ENCODE results near the gene MTR.

MTR gene

DNA sequence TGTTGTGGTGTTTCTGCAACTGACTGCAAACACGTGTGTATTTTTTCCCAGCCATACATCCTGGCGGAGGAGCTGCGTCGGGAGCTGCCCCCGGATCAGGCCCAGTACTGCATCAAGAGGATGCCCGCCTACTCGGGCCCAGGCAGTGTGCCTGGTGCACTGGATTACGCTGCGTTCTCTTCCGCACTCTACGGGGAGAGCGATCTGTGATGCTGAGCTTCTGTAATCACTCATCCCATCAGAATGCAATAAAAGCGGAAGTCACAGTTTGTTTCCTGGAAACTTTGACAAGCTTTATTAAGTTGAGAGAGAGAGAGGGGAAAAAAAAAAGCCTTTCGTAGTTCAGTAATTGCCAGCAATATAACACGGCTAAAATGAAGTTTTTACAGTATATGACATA, 32.7 kb upstream of the MTR start (continued):
- TF ChIP-seq, protein P1, sequence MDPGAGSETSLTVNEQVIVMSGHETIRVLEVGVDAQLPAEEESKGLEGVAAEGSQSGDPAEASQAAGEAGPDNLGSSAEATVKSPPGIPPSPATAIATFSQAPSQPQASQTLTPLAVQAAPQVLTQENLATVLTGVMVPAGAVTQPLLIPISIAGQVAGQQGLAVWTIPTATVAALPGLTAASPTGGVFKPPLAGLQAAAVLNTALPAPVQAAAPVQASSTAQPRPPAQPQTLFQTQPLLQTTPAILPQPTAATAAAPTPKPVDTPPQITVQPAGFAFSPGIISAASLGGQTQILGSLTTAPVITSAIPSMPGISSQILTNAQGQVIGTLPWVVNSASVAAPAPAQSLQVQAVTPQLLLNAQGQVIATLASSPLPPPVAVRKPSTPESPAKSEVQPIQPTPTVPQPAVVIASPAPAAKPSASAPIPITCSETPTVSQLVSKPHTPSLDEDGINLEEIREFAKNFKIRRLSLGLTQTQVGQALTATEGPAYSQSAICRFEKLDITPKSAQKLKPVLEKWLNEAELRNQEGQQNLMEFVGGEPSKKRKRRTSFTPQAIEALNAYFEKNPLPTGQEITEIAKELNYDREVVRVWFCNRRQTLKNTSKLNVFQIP (CRISPR knock-in tag; IDR thresholded peaks at IDR 0.05; ENCODE audit: borderline replicate concordance, low read depth) = no peak
- no peak for TF ChIP-seq ZC3H10 (CRISPR knock-in tag; IDR thresholded peaks at IDR 0.05)
- no peak for TF ChIP-seq GLIS3 (CRISPR knock-in tag; IDR thresholded peaks at IDR 0.05)
- no peak for TF ChIP-seq TCF4 (CRISPR knock-in tag; IDR thresholded peaks at IDR 0.05; ENCODE audit: borderline replicate concordance)

DNA sequence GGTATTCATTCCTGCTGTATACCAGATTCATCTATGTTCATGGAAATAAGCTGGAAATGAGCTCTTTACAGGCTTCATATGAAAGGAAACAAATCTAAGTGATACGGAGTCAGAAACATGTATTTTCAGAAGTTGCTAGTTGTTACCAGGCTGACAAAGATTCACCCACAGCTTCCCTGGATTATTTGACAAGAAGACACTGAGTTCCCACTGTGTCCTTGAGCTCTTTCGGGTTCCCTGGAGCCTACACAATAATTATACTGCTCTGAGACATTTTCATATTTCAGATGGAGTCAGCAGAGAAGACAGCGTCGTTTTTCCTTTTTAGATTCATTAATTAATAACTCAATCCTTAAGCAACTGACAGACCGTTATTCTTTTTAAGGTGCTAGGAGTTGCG, 29.3 kb upstream of the MTR start:
- TF ChIP-seq, protein P2, sequence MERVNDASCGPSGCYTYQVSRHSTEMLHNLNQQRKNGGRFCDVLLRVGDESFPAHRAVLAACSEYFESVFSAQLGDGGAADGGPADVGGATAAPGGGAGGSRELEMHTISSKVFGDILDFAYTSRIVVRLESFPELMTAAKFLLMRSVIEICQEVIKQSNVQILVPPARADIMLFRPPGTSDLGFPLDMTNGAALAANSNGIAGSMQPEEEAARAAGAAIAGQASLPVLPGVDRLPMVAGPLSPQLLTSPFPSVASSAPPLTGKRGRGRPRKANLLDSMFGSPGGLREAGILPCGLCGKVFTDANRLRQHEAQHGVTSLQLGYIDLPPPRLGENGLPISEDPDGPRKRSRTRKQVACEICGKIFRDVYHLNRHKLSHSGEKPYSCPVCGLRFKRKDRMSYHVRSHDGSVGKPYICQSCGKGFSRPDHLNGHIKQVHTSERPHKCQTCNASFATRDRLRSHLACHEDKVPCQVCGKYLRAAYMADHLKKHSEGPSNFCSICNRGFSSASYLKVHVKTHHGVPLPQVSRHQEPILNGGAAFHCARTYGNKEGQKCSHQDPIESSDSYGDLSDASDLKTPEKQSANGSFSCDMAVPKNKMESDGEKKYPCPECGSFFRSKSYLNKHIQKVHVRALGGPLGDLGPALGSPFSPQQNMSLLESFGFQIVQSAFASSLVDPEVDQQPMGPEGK (CRISPR knock-in tag; IDR thresholded peaks at IDR 0.05; ENCODE audit: borderline replicate concordance) = no peak
- TF ChIP-seq OSR1 (CRISPR knock-in tag; IDR thresholded peaks at IDR 0.05) (no peak), ZC3H10 (CRISPR knock-in tag; IDR thresholded peaks at IDR 0.05) (no peak), BACH2 (CRISPR knock-in tag; IDR thresholded peaks at IDR 0.05; ENCODE audit: borderline replicate concordance) (no peak), ZFP3 (CRISPR knock-in tag; IDR thresholded peaks at IDR 0.05) (no peak), ARNTL (CRISPR knock-in tag; IDR thresholded peaks at IDR 0.05; ENCODE audit: borderline replicate concordance, low read depth) (no peak), ZNF8 (CRISPR knock-in tag; IDR thresholded peaks at IDR 0.05) (no peak), RARB (CRISPR knock-in tag; IDR thresholded peaks at IDR 0.05) (no peak), TCF4 (CRISPR knock-in tag; IDR thresholded peaks at IDR 0.05; ENCODE audit: borderline replicate concordance) (no peak), CSDC2 (CRISPR knock-in tag; IDR thresholded peaks at IDR 0.05) (no peak), TOX (CRISPR knock-in tag; IDR thresholded peaks at IDR 0.05; ENCODE audit: borderline replicate concordance) (no peak), ESRRG (CRISPR knock-in tag; IDR thresholded peaks at IDR 0.05) (no peak), GLIS3 (CRISPR knock-in tag; IDR thresholded peaks at IDR 0.05) (no peak), ISL1 (CRISPR knock-in tag; IDR thresholded peaks at IDR 0.05) (no peak), ZNF565 (CRISPR knock-in tag; conservative IDR thresholded peaks at IDR 0.05; ENCODE audit: low read depth) (no peak)
- TF ChIP-seq, protein P3, sequence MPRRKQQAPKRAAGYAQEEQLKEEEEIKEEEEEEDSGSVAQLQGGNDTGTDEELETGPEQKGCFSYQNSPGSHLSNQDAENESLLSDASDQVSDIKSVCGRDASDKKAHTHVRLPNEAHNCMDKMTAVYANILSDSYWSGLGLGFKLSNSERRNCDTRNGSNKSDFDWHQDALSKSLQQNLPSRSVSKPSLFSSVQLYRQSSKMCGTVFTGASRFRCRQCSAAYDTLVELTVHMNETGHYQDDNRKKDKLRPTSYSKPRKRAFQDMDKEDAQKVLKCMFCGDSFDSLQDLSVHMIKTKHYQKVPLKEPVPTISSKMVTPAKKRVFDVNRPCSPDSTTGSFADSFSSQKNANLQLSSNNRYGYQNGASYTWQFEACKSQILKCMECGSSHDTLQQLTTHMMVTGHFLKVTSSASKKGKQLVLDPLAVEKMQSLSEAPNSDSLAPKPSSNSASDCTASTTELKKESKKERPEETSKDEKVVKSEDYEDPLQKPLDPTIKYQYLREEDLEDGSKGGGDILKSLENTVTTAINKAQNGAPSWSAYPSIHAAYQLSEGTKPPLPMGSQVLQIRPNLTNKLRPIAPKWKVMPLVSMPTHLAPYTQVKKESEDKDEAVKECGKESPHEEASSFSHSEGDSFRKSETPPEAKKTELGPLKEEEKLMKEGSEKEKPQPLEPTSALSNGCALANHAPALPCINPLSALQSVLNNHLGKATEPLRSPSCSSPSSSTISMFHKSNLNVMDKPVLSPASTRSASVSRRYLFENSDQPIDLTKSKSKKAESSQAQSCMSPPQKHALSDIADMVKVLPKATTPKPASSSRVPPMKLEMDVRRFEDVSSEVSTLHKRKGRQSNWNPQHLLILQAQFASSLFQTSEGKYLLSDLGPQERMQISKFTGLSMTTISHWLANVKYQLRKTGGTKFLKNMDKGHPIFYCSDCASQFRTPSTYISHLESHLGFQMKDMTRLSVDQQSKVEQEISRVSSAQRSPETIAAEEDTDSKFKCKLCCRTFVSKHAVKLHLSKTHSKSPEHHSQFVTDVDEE (CRISPR knock-in tag; IDR thresholded peaks at IDR 0.05) = no peak
- TF ChIP-seq, protein P4, sequence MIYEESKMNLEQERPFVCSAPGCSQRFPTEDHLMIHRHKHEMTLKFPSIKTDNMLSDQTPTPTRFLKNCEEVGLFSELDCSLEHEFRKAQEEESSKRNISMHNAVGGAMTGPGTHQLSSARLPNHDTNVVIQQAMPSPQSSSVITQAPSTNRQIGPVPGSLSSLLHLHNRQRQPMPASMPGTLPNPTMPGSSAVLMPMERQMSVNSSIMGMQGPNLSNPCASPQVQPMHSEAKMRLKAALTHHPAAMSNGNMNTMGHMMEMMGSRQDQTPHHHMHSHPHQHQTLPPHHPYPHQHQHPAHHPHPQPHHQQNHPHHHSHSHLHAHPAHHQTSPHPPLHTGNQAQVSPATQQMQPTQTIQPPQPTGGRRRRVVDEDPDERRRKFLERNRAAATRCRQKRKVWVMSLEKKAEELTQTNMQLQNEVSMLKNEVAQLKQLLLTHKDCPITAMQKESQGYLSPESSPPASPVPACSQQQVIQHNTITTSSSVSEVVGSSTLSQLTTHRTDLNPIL (CRISPR knock-in tag; IDR thresholded peaks at IDR 0.05; ENCODE audit: low read depth) = no peak
- TF ChIP-seq, protein P1 (CRISPR knock-in tag; IDR thresholded peaks at IDR 0.05; ENCODE audit: borderline replicate concordance, low read depth) = no peak
- no peak for ATAC-seq

DNA sequence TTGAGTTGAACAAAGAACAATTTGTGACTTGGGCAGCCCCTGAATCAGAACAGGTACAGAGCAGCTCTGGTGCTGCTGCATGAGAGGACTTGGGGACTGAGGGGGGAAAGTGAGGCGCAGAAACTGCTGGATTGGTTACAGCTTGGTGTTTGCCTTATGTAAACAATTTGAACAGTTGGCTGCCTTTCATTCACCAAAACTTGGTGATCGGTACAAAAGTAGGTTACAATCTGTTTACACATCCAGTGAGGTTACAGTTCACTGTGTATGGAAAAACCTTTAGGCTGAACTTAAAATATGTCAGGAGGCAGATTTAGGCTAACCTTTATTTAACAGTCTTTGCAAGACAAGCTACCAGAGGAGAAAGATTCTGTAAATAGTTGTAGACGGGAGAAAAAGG, 28.6 kb upstream of the MTR start:
- no peak for ATAC-seq
- TF ChIP-seq ZNF565 (CRISPR knock-in tag; conservative IDR thresholded peaks at IDR 0.05; ENCODE audit: low read depth) (no peak), ESRRG (CRISPR knock-in tag; IDR thresholded peaks at IDR 0.05) (no peak), ARNTL (CRISPR knock-in tag; IDR thresholded peaks at IDR 0.05; ENCODE audit: borderline replicate concordance, low read depth) (no peak), RARB (CRISPR knock-in tag; IDR thresholded peaks at IDR 0.05) (no peak), GLIS3 (CRISPR knock-in tag; IDR thresholded peaks at IDR 0.05) (no peak), ZC3H10 (CRISPR knock-in tag; IDR thresholded peaks at IDR 0.05) (no peak), ZNF70 (CRISPR knock-in tag; IDR thresholded peaks at IDR 0.05) (no peak), ZFP3 (CRISPR knock-in tag; IDR thresholded peaks at IDR 0.05) (no peak), CSDC2 (CRISPR knock-in tag; IDR thresholded peaks at IDR 0.05) (no peak), BACH2 (CRISPR knock-in tag; IDR thresholded peaks at IDR 0.05; ENCODE audit: borderline replicate concordance) (no peak)
- TF ChIP-seq, protein P1 (CRISPR knock-in tag; IDR thresholded peaks at IDR 0.05; ENCODE audit: borderline replicate concordance, low read depth) = no peak
- TF ChIP-seq, protein P2 (CRISPR knock-in tag; IDR thresholded peaks at IDR 0.05; ENCODE audit: borderline replicate concordance) = no peak
- TF ChIP-seq, protein P4 (CRISPR knock-in tag; IDR thresholded peaks at IDR 0.05; ENCODE audit: low read depth) = no peak
- TF ChIP-seq, protein P5, sequence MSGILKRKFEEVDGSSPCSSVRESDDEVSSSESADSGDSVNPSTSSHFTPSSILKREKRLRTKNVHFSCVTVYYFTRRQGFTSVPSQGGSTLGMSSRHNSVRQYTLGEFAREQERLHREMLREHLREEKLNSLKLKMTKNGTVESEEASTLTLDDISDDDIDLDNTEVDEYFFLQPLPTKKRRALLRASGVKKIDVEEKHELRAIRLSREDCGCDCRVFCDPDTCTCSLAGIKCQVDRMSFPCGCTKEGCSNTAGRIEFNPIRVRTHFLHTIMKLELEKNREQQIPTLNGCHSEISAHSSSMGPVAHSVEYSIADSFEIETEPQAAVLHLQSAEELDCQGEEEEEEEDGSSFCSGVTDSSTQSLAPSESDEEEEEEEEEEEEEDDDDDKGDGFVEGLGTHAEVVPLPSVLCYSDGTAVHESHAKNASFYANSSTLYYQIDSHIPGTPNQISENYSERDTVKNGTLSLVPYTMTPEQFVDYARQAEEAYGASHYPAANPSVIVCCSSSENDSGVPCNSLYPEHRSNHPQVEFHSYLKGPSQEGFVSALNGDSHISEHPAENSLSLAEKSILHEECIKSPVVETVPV (CRISPR knock-in tag; IDR thresholded peaks at IDR 0.05) = no peak

Data from SK-N-SH treated with all-trans-retinoic acid at 6 μM for 48 hours (cell line).